HG02885 (cell line): ENCODE results near the gene RUNX2.

Experiments used
- ATAC-seq: cut with Tn5 transposase; IDR thresholded peaks from one replicate; pipeline ENCODE4 v1.9.1; 2021; ENCODE audit warnings: mild to moderate bottlenecking; ENCODE audit not compliant: unreplicated experiment, poor library complexity

The RUNX2 gene

GRCh38 chr6:45567879-45568278, 239.7 kb downstream of the RUNX2 start:
- ATAC-seq: no peak

- ATAC-seq: no peak
These were observed 240.5 kb downstream of the RUNX2 start for GRCh38 chr6:45568626-45569025.

GRCh38 chr6:45569210-45569945, 241.2 kb downstream of the RUNX2 start:
- ATAC-seq: no peak

- ATAC-seq: no peak
These were observed 243.0 kb downstream of the RUNX2 start for GRCh38 chr6:45571159-45571558.

GRCh38 chr6:45572833-45573232, 244.7 kb downstream of the RUNX2 start:
- no peak for ATAC-seq

DNA sequence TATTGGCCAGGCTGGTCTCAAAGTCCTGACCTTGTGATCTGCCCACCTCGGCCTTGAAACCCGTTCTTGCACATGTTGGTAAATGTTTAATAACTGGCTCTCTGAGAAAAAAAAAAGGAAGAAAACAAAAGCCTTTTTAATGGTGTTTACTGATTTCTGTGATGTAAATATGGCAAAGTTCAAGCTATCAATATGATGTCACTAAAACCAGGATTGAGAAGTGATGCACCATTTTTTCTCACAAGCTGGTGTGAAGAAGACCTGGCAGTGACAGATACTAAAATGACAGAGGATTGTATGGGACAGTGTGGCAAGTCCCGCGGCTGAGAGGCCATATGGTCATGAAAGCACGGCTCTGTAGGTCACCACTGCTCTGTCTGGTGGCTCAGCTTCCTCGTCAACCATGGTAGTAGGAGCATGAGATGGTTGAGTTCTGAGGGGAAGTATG, 245.9 kb downstream of the RUNX2 start:
- ATAC-seq: no peak

- no peak for ATAC-seq
These were observed 246.8 kb downstream of the RUNX2 start for GRCh38 chr6:45574885-45575284.

GRCh38 chr6:45576648-45577624, 248.8 kb downstream of the RUNX2 start:
- ATAC-seq: no peak

GRCh38 chr6:45577836-45578504, 249.8 kb downstream of the RUNX2 start:
- ATAC-seq: no peak

DNA sequence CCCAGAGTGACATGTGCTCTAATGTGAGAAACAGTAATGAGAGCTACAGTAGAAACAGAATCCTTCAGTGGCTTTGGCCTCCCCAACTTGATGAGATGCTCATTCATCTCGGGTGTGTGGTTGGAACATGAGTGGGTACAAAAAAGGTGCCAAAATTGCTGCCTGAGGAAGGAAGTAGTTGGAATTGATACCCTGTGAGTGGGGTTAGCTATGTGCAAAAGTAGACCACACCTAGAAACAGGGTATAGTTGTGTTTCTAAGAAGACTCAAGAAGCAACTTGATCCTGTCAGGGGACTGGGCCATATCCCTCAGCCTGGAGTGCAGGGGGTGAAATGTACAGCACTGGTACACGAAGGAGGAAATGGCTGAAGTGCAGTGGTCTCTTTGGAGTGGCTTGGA, 256.0 kb downstream of the RUNX2 start:
- no peak for ATAC-seq

GRCh38 chr6:45586216-45587171, 258.4 kb downstream of the RUNX2 start:
- ATAC-seq: no peak

DNA sequence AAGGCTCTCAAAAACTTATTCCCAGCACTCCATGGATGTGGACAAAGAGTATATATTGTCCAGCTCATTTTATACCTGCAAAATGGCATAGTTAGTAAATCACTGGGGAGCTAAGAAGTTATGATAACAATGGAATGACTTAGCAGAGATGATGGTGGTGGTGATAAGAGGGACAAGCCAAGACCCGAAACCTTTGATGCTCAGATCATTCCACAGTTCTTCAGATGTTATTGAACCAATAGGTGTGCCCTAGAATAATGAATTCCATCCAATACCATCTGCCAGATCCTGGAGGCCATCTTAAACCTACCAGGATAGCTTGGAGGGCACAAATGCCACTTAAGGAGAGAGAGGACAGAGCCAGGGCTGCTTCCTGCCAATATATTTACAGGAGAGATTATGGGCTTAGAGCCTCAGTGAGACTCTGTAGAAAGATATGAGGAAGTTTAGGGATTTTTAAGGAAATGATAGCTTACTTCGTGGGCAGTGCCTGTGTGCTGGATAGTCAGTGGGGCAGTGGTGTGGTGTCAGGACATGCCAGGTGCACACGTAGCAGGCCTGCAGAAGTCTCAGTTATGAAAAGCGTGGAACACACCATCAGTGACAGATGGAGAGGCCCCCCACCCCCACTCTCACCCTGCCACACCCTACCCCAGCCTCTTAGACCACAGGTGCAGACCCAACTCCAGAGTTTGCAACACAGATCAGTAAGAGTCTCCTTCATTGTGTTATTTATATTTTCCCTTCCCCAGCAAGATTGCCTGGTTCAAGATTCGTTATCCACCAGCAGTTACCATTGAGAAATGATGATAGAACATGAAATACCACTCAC, 259.3 kb downstream of the RUNX2 start:
- no peak for ATAC-seq

DNA sequence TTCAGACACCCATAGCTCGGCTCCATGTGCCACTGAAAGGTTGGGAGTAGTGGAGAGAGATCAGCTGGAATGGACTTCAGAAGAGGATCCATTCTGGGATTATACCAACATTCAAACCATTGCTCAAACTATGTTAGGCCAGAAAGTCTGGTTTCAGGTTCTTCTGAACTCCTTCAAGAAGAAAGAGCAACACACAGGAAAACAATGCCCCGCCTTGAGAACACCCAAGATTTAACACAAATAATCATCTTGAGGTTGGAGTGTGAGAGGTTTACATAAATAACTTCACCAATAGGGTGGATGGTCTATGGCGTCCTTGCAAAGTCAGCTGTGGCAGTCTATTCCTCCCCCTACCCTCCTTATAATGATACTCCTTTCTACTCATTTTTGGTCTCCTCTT, 261.2 kb downstream of the RUNX2 start:
- ATAC-seq: no peak

DNA sequence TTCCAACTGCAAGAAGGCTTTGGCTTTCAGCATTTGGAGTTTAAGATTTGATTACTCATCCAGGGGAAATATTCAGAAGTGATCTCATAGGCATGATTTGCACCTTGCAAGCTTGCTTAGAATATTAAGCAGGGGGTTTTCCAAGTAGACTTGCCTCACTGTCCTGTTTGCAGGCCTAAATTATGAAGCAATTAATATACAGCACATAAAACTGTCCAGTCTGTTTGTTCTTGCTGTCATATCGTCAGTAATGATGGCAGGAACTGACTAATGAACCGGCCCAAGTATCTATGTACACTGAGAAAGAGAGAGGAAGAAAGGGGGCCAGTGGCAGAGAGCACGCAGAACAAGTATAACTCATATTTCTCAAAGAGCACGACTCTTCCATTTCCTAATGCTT, 262.1 kb downstream of the RUNX2 start:
- no peak for ATAC-seq

DNA sequence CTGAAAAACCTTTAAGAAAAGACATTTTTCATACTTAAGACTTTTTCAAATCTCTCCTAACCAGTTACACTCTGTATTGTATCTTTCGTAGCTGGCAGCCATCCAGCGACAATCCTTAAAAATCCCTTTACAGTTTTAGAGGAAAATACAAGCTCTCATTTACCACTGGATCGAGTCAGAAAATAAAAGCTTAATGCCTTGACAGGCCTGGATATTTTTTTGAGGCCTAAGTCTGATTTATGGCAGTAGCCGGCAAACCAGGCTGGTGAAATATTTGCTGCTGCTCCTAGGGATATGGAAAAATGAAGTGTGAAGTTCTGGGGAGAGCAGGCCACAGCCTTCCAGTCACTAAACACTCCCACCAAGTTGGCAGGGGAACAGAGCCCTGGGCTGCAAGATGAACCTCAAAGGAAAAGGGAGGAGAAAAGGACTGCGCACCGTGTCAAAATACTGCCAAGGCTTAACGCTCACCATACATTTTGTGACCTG, 262.6 kb downstream of the RUNX2 start:
- no peak for ATAC-seq

DNA sequence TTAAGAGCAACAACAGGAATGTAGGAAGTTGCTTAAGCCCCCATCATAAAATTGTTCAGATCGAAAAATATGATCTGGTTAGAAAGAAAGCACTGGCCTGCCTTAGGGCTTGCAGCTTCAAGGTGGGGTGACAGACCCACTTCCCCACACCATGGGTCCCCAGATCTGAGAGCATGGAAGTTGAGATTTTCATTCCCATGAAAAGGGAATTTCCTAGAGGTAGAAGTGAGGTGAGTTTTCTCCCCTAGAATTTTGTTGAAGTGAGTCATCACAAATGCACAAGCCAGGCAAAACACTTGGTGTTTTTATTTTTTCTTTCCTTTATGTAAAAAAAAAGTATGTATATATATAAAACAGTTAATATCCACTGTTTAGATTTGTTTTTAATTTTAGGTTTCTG, 263.2 kb downstream of the RUNX2 start:
- ATAC-seq: no peak

DNA sequence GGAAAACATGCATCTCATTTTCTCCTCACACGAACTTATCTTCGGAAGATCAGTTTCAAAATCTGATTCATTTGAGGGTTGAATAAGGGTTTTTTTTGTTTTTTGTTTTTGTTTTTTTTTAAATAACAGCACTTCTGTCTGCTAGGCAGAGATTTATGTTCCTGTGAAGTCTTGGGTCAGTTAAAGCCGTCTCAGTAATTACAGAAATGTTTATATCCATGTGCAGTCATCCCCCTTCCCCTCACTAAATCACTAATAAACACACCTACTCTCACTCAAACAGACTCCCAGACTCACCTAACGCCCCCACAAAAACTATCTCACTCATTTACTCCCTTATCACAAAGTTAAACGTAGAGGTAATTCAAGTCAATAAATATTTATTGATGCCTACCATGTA, 263.8 kb downstream of the RUNX2 start:
- no peak for ATAC-seq

GRCh38 chr6:45592991-45593390, 264.9 kb downstream of the RUNX2 start:
- ATAC-seq: no peak
